Keratinocyte (primary cell): ENCODE data around the gene MEGF8. TPM values are rescaled to one million over a fixed set of nuclear protein-coding genes. Genes with fewer than 3 reads are reported as not detected.

Experiments
- DNase-seq: peaks from one replicate; pipeline ENCODE4 v3.0.0-alpha.2; 2011; ENCODE audit warnings: low read depth, missing footprints, low spot score
- FAIRE-seq: peaks from 2 replicates; lab custom pipeline; 2011; peaks lifted over from hg19 to GRCh38; lab: Jason Lieb, UNC
- H2AFZ ChIP-seq: 2 replicates; pipeline ENCODE4 v1.6.0; 2012; ENCODE audit warnings: low read length, control low read depth, inconsistent platforms; ENCODE audit not compliant: control insufficient read depth
- H3K27ac ChIP-seq: 2 replicates; pipeline ENCODE4 v1.5.1; 2011; ENCODE audit warnings: low read length; ENCODE audit not compliant: control insufficient read depth, insufficient read depth
- H3K27me3 ChIP-seq: 3 replicates; pipeline ENCODE4 v1.6.0; 2011; ENCODE audit warnings: low read length; ENCODE audit not compliant: control insufficient read depth, insufficient read depth; ENCODE audit errors: extremely low read depth
- H3K36me3 ChIP-seq, 2 experiments: 2 replicates in 1 of 2; 3 replicates in 1 of 2; pipeline ENCODE4 v1.5.1; 2011; ENCODE audit warnings: low read length in 2 of 2, mild to moderate bottlenecking in 1 of 2; ENCODE audit not compliant: control insufficient read depth in 2 of 2, insufficient read depth in 2 of 2; ENCODE audit errors: extremely low read depth in 1 of 2
- H3K4me1 ChIP-seq: 3 replicates; pipeline ENCODE4 v1.5.1; 2011; ENCODE audit warnings: low read length; ENCODE audit not compliant: control insufficient read depth, insufficient read depth; ENCODE audit errors: extremely low read depth
- H3K4me2 ChIP-seq: 3 replicates; pipeline ENCODE4 v1.6.0; 2011; ENCODE audit warnings: low read depth, low read length; ENCODE audit not compliant: control insufficient read depth, insufficient read depth; ENCODE audit errors: extremely low read depth
- H3K4me3 ChIP-seq, 3 experiments: fragments of 200-600 bp in 1 of 3; sonication (generic) in 1 of 3; 2 replicates in 2 of 3; 3 replicates in 1 of 3; pipeline ENCODE4 v1.5.1; 2011 to 2016; ENCODE audit warnings: low read length in 3 of 3, mild to moderate bottlenecking in 3 of 3, control low read depth in 2 of 3, inconsistent platforms in 1 of 3, low read depth in 1 of 3, mixed read lengths in 1 of 3, mixed run types in 1 of 3, moderate library complexity in 1 of 3; ENCODE audit not compliant: control insufficient read depth in 2 of 3, insufficient read depth in 2 of 3; ENCODE audit errors: extremely low read depth in 1 of 3
- H3K79me2 ChIP-seq: 2 replicates; pipeline ENCODE4 v1.6.0; 2012; ENCODE audit warnings: low read length; ENCODE audit not compliant: control insufficient read depth, insufficient read depth
- H3K9ac ChIP-seq: 3 replicates; pipeline ENCODE4 v1.6.0; 2011; ENCODE audit warnings: low read length; ENCODE audit not compliant: control insufficient read depth, insufficient read depth; ENCODE audit errors: extremely low read depth
- H3K9me1 ChIP-seq: 3 replicates; pipeline ENCODE4 v1.6.0; 2011; ENCODE audit warnings: low read length; ENCODE audit not compliant: control insufficient read depth, insufficient read depth; ENCODE audit errors: extremely low read depth
- H3K9me3 ChIP-seq: 2 replicates; pipeline ENCODE4 v1.5.1; 2012; ENCODE audit warnings: low read depth, low read length; ENCODE audit not compliant: control insufficient read depth
- H4K20me1 ChIP-seq: 3 replicates; pipeline ENCODE4 v1.6.0; 2011; ENCODE audit warnings: low read length; ENCODE audit not compliant: control insufficient read depth, insufficient read depth; ENCODE audit errors: extremely low read depth
- CTCF ChIP-seq, 3 experiments: IDR thresholded peaks in 1 of 3; conservative IDR thresholded peaks in 1 of 3; optimal IDR thresholded peaks in 1 of 3; 2 replicates in 2 of 3; 3 replicates in 1 of 3; pipeline versions ENCODE3 to v1.5.1; 2011; ENCODE audit warnings: low read length in 3 of 3, mild to moderate bottlenecking in 3 of 3, moderate library complexity in 2 of 3, control low read depth in 1 of 3, inconsistent platforms in 1 of 3; ENCODE audit not compliant: insufficient read depth in 2 of 3; ENCODE audit errors: extremely low read depth in 1 of 3
- EZH2 ChIP-seq: IDR thresholded peaks from one replicate; pipeline ENCODE4 v1.6.1; 2012; ENCODE audit warnings: inconsistent platforms, mild to moderate bottlenecking, low read length, moderate library complexity
- dilution Hi-C: fragments of 300-500 bp; cut with MboI; formaldehyde crosslinking; loops from one replicate; pipeline ENCODE4 v1.7.0; 2020; ENCODE audit warnings: low sequenced_read_pairs; ENCODE audit not compliant: extremely low pct_ligation_motif_present
- polyA plus RNA-seq, 5 experiments: library from polyadenylated mRNA; depleted of rRNA in 3 of 5; stranded (reverse) in 3 of 5; stranded (forward) in 1 of 5; unstranded in 1 of 5; fragments of >200 nt; gene quantifications; 1 replicate in 1 of 5; 2 replicates in 3 of 5; 3 replicates in 1 of 5; pipeline versions ENCODE4 v1.2.1 to v1.2.3, GENCODE V29; 2011 to 2012; ENCODE audit warnings: missing spikeins in 2 of 5, low read depth in 1 of 5, low replicate concordance in 1 of 5

MEGF8 gene
- polyA plus RNA-seq, 1 donor (not counting 4 experiments of a cell fraction or from before 2014, with no cell fraction given): 4.1 TPM

GRCh38 chr19:42367929-42368328 lies 42.5 kb downstream of the MEGF8 start:
- no peak for DNase-seq
- Histone ChIP-seq H3K4me2 (no peak overlapping the region), H3K4me3 (no peak overlapping the region), H3K4me1 (no peaks in the 10 kb centered on the region), H3K36me3 (peaks cover 0 to 9% of the 10 kb centered on the region in 2 experiments), H2AFZ (no peak overlapping the region), H3K27me3 (no peaks in the 10 kb centered on the region), H3K9ac (no peak overlapping the region), H3K9me1 (no peaks in the 10 kb centered on the region), H4K20me1 (no peaks in the 10 kb centered on the region), H3K79me2 (no peaks in the 10 kb centered on the region), H3K27ac (no peak overlapping the region), H3K9me3 (no peaks in the 10 kb centered on the region)
- dilution Hi-C loops: no loop called here
- FAIRE-seq: no peak
- TF ChIP-seq EZH2: no peak

- no peak for TF ChIP-seq CTCF (optimal IDR thresholded peaks at IDR 0.05 in 1 of 3, IDR thresholded peaks at IDR 0.05 in 1 of 3, conservative IDR thresholded peaks at IDR 0.05 in 1 of 3; ENCODE audit: extremely low read depth in 1 of 3, insufficient read depth in 2 of 3, low read length in 3 of 3)
- TF ChIP-seq EZH2: no peak
- Histone ChIP-seq H3K79me2 (no peaks in the 10 kb centered on the region), H2AFZ (no peak overlapping the region), H3K27ac (no peak overlapping the region), H3K4me1 (no peaks in the 10 kb centered on the region), H3K9ac (no peak overlapping the region), H3K4me3 (no peak overlapping the region), H3K27me3 (no peaks in the 10 kb centered on the region), H3K9me3 (no peaks in the 10 kb centered on the region), H4K20me1 (no peaks in the 10 kb centered on the region), H3K4me2 (no peak overlapping the region), H3K36me3 (peaks cover 0 to 5% of the 10 kb centered on the region in 2 experiments), H3K9me1 (no peaks in the 10 kb centered on the region)
- dilution Hi-C loops: no loop called here
- FAIRE-seq (no peak), DNase-seq (no peak)
Observed at GRCh38 chr19:42368360-42368759, 42.9 kb downstream of the MEGF8 start.

GRCh38 chr19:42368765-42369164 lies 43.3 kb downstream of the MEGF8 start:
- no peak overlapping the region for H3K4me2 ChIP-seq
- H3K36me3 ChIP-seq: peaks cover 0 to 5% of the 10 kb centered on the region in 2 experiments
- H3K9me3 ChIP-seq: no peaks in the 10 kb centered on the region
- dilution Hi-C loops: no loop called here
- H3K9ac ChIP-seq: no peak overlapping the region
- H3K4me3 ChIP-seq: no peak overlapping the region
- H2AFZ ChIP-seq: no peak overlapping the region
- no peak overlapping the region for H3K27ac ChIP-seq
- H3K4me1 ChIP-seq: no peaks in the 10 kb centered on the region
- no peaks in the 10 kb centered on the region for H3K27me3 ChIP-seq
- TF ChIP-seq EZH2 (no peak), CTCF (optimal IDR thresholded peaks at IDR 0.05 in 1 of 3, IDR thresholded peaks at IDR 0.05 in 1 of 3, conservative IDR thresholded peaks at IDR 0.05 in 1 of 3; ENCODE audit: extremely low read depth in 1 of 3, insufficient read depth in 2 of 3, low read length in 3 of 3) (no peak)
- no peaks in the 10 kb centered on the region for H3K9me1 ChIP-seq
- H4K20me1 ChIP-seq: no peaks in the 10 kb centered on the region
- DNase-seq (no peak), FAIRE-seq (no peak)
- H3K79me2 ChIP-seq: no peaks in the 10 kb centered on the region
